ENCODE data around the gene RGR.

The RGR gene

DNA sequence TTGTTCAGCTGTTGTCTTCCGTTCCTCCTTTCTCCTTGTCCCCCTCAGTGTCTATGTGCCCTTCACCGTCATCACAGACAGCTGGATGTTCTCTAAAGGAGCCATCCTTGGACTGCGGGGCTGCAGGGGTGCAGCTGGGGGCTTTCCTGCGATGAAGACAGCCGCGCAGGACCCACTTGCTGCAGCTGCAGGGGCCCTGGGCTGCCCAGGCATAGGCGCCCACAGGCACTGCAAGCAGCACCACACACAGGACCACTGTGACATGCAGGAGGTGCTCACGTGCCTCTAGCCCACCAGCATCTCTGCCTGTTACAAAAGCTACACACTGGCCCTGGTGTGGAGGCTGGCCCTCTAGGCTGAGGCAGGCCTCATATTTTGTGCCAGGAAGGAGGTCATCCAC, 22.9 kb upstream of the RGR start:
- no peak for DNase-seq

DNA sequence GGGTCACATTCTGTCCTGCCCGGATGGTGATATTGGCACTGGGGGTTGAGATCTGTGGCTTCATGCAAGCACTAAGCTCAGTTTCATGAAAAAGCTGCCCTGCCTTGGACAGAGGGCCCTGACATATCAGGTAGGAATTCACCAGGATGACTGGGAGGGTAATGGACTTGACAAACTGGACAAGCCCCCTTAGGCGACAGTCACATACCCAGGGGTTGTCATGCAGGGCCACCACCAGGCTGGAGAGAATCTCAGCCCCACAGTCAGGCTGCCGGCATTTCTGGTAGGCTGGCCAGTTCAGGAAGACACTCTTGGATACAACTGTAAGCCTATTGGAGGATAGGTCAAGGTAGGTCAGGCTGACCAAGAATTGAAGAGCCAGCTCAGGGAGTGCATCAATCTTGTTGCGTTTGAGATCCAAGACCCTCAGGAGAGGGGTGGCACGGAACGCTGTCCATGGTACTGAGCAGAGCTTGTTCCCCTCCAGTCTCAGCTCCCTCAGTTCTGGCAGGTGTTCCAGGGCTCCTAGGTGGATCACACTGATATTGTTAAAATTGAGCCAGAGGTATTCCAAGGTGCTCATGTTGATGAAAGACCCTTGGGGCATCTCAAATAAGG, 20.3 kb upstream of the RGR start:
- no peak for DNase-seq

DNA sequence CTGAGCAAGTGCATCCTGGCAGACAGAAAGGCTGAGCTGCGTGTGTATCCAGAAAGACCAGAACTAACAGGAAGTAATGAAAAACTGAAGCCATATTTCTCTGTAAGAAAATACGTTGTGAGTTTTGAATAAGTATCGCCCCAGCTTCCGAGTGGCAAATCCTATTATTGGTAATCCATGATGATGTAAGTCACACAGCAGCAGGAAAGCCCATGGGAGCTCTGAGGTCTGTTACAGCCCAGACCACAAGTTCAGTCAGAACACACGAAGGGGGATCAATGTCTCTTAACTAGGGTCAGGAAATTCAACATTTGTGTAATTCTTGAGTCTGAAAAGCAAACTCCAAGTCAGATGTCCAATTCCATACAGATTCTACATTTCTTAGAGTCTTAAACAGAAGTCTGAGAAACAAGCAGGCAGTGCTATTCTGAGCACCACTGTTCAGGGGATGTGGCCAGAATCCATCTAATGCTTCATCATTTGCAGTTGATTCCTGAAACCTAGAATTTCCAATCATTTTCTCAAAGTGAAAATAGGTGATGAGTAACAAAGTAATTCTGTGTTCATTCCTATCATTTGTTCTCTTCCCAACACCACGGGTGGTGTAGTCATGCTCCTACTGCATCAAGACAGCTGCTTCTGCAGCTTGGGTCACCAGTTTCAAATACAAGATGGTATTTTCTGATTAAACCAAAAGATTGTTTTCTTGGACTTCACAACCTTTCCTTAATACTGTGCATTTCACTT, 19.3 kb upstream of the RGR start, which contains the start of gene LRIT2:
Gene LRIT2, minus strand, starts transcription at position 118 of the 747 bp plus-strand sequence. Its CDS starts 24 bp downstream, at position 94.
- DNase-seq: no peak

DNA sequence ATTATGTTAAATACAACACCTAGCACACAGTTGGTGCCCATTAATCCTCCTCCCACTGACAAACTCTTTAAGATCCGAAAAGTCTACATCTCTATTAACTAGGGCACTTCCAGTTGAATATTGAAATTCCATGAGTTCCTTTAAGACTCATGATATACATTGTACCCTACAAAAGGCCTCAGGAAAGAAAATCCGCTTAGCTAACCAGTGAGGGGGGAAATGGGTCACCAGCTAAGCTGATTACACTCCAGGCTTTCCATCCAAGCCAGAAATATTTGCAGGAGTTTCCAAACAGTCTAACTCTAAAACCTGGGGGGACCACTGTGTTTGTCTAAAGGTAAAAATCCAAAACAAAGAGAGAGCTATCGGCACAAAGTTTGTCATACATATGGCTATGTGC, 18.2 kb upstream of the RGR start:
- DNase-seq: no peak

DNA sequence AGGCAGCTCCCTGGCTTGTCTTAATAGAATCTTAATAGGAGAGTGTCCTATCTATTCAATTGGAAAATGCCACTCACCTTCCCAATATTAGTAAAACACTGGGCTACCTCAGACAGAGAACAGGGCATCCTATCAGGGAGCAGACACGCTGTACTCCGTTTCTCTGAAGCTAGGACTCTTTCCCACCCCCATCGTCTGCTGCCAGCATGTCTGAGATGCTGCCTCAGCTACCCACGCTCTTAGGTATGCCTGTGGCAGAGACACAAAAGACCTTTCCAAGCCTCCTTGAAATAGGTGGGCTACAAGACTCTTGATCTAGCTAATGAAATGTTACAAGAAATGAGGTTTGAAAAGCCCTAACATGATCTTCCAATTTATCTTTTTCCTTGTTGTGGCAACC, 17.0 kb upstream of the RGR start:
- no peak for DNase-seq

DNA sequence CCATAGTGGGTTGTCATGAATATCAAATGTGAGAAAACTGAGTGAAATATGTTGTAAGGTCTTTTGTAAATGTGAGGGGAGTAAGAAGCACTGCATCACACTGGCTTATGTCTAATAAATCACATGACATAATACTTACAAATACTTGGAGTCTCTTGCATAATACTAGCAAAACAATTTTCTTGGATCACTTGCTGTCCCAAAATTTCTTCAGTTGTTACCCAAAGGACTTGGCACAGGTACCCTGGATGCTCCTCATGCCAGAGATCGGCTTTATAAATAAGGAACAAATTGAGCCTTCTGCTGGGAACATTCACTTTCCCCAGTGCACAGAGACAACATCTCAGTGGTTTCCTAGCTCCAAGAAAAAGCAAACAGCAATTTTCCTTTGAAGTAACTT, 14.5 kb upstream of the RGR start:
- no peak for DNase-seq

DNA sequence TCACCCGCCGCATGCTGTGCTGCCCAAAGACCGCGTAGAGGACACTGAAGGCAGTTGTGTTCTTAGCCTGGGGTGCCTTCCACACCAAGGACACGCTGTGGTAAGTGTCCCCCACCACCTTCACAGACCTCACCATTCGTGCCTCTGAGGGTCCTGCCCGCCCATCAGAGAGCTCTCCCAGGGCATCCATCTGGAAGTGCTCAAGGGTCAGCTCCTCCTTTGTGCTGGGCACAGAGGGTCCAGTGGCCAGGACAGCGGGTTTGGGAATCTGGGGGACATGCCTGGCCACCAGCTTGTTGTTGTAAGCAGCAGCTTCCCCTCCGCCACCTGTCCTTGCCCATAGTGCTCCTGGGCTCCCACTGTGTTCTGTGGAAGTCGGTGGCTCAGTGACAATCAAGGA, 12.5 kb upstream of the RGR start:
- DNase-seq: no peak

DNA sequence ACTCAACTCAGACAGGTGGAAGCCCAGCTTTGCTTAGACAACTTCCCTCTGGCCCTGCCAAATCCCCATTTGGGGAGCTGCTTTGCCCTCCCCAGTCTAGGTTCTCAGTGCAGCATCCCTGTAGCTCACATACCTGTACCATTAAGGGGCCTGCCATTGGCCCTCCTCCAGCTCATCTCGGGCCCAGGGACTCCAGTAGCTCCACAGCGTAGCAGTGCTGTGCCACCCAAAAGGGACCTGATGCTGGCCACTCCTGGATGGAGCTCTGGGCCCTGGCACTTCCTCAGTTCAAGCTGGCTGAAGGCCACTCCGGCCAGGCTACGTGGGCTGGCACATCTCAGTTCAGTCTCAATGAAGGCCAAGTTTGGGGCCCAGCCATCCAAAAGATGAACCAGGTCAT, 10.9 kb upstream of the RGR start:
- DNase-seq: no peak

DNA sequence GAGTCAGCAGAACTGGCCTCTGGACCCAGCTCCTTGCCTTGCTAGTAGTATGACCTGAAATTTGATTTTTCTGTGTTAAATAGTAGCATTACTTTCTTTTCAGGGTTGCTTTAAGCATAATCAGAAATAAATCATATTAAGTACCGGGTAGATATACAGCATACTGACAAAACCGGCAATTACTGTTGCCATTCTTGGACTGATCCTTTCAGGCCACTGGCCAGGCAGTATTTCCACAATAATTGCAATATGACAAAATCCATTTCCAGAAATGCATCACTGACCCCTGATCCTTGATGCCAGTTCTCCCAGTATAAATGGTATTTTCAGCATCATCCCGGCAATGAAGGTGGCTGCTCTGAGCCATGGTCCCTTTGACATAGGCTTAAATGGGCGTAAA, 10.4 kb upstream of the RGR start:
- no peak for DNase-seq

DNA sequence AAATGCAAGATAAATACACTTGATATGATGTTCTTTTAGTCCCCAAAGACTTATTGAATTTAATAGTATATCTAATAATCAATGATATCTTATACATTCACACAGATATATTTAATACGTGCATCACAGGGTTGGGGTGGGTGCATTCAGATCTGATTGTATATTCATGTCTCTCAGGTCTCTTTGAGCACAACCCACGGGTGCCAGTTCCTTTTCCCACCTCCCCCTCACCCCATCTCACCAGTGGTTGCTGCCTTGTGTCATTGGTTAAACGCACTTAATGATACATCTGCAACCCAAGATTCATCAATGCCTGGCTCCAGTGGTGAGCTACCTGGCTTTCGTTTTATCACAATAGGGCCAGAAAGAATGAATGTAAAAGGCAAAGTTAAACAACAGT, 9.8 kb upstream of the RGR start:
- no peak for DNase-seq

DNA sequence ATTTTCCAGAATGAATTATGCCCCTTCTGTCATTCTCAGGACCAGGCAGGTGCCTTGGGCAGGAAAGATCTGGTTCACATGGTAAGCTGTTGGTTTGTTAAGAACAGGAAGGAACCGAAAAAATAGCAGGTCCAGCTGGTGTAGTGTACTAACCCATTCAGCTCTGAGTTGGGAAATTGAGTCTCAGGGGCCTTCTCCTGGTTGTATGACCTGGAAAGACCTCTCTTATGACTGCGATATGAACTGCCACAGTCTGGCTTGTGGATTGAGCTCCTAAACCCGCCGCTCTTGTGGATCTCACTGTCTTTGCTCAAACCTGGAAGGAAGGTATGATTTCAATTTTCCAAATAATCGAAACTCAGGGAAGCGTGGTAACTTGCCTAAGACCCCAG, 8.1 kb upstream of the RGR start:
- no peak for DNase-seq

DNA sequence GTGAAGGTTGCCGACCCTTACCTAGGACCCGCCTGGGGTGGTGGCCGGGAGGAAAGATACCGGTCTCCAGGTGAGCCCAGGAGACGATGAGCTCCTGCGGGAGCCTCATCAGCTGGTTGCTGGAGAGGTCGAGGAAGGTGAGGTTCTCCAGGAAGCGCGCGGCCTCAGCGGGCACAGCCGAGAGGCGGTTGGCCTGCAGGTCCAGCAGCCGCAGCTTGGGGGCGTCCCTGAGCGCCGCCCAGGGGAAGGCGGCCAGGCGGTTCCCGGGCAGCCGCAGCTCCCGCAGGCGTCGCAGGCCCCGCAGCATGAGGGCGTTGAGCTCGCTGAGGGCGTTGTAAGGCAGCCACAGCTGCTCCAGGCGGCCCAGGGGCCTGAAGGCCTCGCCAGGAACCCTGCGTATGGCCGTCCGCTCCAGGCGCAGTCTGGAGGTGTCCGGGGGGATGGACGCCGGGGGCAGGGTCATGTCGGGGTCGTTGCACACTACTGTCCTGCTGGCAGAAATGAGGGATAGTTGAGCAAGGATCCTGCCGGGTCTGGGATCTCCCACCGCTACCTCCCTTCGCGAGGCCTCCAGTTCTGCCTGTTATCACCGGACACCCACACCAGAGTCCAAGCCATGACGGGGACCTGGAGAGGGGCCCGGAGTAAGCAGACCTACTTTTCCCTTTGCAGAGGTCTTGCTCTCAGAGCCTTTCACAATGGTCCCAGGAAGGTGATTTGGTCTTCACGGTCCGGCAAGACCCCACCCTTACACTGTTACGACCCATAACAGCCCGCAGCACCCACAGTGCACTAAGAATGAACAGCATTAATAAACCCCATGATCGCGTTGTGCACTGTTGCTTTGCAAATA, 7.4 kb upstream of the RGR start:
- DNase-seq: no peak

DNA sequence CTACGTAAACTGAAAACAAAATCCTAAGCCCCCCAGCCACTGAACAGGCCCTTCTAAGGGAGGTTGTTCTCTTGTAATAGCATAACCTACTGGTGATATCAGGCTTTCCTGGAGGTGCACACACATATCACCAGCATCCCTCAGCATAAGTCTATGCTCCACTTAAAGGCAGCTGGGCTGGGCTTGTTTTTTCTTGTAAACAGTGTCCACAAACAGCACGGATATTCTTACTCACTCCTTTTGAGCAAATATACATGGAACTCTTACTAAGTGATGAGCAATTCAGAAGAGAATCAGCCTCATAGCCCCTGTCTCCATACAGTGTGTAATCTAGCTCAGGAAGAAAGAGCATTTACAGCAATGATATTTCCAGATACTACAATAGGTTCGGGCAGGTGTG, 5.9 kb upstream of the RGR start:
- DNase-seq: no peak

DNA sequence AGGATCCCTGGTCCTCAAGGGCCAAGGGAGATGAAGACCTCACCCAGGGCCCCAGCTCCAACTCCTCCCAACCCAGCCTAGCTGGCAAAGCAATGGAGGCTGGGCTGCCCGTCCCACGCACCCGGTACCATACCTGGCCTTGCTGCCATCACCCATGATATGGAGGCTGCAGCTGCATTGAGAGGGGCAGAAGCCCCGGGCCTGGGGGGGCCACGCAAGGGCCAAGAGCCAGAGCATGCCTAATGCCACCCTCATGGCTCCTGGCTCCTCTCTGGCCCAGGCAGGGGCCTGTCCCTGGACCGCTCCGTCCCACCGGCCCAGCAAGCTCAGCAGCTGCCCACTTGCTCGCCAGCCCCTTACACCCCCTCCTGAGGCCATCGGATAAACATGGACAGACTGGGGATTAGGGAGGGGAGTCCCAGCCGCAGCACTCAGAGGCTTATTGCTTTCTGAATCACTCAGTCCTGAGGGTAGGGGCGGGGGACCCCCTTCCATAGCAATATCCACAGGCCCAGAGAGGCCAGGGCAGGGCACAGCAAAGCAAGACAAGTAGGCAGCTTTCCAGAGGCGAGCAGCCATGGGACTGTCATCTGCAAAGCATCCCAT, 3.6 kb upstream of the RGR start, which contains the start of gene LRIT1:
Gene LRIT1, minus strand, starts transcription at position 362 of the 606 bp plus-strand sequence. Its CDS starts 107 bp downstream, at position 255.
- DNase-seq: no peak

DNA sequence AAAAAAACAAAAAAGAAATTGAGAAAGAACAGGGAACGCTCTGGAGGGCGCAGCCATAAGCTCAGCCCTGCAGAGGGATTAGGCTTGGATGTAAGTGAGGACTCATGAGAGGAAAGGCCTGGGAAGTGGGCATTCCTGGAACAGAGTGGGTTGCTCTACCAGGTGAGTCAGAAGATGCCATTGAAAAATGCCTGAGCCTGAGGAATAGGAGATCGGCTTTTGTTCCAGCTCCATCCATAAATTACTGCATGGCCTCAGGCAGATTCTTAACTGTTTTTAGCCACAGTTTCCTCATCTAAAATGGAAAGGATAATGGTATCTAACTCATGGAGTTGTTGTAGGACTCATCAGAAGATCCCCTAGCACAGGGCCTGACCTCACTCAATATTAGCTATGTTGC, 1.1 kb upstream of the RGR start:
- DNase-seq: no peak

DNA sequence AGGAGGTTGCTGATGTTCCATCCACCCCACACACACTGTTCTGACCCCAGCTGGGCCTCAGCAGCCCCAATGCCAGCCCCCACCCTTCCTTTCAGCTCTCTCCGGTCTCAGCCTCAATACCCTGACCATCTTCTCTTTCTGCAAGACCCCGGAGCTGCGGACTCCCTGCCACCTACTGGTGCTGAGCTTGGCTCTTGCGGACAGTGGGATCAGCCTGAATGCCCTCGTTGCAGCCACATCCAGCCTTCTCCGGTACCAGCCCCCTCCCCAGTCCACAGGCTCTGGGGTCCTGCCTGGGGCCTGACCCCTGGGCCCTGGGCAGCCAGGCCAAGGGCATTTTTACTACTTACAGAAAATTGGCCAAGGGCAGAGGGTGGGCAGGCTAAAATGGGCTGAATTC, 2.6 kb downstream of the RGR start:
- no peak for DNase-seq

DNA sequence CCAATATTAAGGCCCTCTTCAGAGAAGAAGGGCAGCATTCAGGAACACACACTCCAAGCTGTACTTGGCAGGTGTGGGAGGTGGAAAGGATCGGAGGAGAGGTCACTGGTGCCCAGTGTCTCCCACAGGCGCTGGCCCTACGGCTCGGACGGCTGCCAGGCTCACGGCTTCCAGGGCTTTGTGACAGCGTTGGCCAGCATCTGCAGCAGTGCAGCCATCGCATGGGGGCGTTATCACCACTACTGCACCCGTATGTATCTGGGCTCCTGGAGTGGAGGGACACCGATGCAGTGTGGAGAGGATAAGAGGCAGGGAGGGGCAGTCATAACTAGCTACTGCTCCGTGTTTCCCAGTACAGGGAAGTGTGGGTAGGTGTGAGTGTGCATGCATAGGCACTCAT, 3.9 kb downstream of the RGR start:
- no peak for DNase-seq

DNA sequence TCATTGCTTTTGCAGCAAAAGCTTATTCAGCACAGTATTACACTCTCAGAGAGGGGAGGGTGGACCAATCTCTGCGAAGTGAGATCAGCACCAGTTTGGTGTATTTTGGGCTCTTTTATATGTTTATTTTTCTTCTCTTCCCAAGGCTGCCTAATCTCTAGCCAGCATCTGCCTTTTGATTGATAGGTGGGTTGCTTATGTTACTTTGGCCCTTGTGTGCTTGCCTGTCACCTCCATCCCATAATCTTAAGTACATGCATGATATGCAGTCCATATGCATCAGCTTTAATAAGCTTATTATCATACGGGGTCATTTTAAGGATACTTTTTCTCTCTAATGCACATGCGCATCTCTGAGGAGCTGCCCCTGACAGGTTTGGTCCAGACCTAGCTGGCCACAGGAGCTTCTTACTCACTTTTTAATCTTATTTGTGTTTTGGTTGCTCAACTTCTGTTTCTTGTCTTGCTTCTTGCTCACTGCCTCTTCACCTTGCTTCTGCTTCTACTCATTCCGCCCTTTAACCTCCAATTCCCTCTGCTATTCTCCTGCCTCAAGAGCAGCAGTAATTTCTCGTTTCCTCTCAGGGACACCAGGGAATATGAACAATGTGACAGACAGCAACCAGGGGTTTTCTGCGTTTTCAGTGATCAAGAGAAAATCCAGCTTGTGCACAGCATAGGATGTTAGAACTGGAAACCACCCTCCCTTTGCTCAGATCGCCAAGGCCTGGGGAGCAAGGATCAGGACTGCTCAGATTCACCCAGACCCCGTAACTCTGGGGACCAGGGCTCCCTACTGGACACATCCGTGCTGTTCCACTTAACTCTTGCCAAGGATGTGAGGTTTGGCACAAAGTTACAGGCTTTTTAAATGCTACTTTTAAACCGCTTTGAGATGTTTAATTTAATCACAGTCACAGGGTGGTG, 10.0 kb downstream of the RGR start:
- DNase-seq: no peak

DNA sequence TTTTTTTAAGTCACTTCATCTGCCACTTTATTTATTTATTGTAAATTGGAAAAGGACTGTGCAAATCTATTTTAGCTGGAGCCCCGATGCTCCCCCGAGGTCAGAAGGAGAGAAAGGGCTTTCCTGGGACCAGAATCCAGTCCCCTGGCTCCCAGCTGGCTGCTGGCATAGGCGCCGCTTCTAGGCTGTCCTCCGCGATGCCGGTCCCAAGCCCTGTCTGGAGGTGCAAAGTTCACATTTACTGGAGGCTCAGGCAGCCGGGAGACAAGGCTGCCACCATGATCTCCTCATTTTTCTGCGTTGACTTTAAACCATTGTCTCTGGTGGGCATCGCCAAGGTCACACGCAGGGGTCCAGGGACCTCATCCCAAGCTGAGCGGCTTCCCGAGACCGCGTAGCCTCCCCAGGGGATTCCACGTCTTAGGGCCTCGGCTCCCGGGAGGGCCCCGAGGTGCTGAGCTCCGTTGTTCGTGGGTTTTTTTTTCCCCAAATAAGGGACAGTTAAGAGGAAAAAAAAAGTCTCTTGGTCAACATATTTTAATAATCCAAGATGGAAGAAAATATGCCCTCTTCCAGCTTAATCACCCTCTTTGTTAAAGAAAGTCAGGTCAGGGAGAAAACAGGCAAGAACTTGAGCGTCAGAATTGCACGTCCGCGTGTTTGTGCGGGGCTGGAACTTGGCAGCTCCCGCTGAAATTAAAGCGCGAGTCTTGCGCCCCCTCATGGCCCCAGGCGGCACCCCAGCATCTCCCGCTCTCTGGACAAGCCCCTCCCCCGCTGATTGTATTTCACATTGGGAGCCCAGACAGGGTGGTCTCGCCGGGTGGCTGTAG, 11.9 kb downstream of the RGR start:
- no peak for DNase-seq

DNA sequence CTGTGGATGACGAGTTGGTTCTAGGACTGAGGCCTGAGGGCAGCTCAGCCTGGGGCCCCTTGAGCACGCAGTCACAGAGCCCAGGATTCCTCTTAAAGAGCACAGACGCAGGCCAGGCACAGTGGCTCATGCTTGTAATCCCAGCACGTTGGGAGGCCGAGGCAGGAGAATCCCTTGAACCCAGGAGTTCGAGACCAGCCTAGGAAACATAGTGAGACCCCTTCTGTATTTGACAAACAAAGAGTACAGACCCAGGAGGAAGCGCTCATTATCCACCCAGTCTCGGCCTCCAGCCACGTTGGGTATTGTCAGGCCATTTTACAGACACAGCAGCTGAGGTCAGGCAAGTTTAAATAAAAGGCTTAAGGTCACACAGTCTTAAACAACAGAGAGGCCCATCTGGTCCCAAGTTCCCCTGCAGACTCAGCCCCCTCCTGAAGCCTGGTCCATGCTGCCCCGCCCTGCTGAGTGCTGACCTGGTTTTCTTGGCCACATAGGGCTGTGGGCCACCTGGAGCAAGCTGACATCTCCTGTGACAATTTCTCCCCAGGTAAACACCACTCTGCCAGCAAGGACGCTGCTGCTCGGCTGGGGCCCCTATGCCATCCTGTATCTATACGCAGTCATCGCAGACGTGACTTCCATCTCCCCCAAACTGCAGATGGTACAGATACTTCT, 12.6 kb downstream of the RGR start:
- no peak for DNase-seq

All from central memory CD4-positive, alpha-beta T cell (primary cell).